GM21447 (cell line): ENCODE data around the gene AKAP8.
"Not testable (repeated sequence)": the region's sequence is repeated elsewhere in the genome, so short reads cannot be mapped to it uniquely, and the experiment has no call there.

ENCODE experiments used
- ATAC-seq: cut with Tn5 transposase; IDR thresholded peaks from one replicate; pipeline ENCODE4 v1.9.1; 2021; ENCODE audit not compliant: unreplicated experiment

Gene AKAP8

DNA sequence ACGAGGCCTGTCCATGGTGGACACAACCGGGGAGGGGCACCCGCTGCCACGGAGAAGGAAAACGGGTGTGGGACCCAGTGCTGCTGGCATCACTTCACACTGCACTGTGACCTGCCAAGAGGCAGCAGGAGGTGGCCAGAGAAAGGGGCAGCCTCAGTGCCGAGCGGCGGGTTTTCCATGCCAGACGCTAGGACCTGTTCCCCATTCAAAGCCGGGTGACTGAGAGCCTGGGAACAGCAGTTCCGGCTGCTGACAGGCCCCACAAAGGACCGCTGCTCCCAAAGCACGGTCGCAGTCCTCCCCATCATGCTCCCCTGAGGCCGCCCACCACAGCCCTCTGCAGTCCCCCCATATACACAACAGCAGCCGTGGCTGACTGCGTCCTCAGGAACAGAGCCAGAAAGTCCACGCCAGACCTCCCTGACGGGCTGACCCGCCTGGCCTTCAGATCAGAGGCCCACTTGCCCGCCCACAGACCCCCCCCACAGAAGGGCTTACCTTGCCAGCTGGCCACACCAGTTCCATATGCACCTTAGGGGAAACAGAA lies 5.4 kb downstream of the AKAP8 start:
- ATAC-seq: no peak

- no peak for ATAC-seq
These were observed 5.9 kb downstream of the AKAP8 start for GRCh38 chr19:15373644-15374043.

DNA sequence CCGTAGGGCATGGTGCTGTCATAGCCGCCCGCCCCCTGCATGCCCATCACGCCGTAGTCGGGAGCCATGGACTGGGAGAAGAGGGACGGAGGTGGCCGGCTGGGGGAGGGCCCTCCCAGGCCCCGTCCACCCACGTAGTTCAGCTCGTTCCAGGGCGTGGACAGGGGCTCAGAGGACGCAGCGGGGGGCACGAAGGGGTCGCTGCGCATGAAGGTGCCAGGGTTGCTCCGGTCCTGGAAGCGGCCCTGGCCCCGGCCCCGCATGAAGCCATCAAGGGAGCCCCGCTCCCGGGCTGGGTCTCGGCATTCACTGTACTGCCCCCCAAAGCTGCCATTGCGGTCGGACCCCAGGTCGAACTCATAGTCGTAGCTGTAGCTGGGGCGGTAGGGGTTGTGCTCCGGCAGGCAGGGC lies 6.7 kb downstream of the AKAP8 start:
- ATAC-seq: no peak

DNA sequence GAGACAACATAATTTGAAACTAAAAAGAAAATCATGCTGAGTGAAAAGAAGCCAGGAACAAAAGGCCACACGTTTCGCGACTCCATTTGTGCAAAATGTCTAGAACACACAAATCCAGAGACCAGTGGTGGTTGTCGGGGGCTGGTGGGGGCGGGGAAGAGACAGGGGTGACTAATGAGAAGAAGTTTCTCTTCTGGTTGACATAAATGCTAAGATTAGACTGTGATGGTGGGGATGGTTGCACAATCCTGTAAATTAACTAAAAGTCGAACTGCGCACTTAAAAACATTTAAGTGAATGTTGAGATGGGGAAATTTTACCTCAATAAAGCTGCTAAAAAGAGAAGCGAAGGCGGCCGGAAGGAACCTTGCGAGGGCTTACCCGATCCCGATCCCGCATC lies 7.1 kb downstream of the AKAP8 start:
- ATAC-seq: no peak

GRCh38 chr19:15371786-15372380 lies 7.7 kb downstream of the AKAP8 start:
- ATAC-seq: no peak

DNA sequence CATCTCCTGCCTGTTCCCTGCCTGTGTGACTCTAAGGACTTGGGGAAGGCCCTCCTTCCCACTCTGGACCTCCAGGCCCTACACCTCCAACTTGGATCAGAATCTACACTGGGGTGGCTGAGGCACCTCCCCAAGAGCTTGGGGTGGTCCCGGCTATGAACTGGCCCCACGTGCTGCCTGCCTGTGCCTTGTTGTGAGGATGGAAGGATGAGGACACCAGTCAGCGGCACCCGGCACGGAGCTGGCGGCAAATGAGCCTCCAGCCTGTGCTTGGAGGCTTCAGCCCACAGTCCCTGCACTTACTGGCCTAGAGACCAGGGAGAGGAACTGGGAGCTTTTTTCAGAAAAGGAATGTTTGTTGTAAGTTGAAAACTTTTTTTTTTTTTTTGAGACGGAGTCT lies 8.5 kb downstream of the AKAP8 start:
- no peak for ATAC-seq

DNA sequence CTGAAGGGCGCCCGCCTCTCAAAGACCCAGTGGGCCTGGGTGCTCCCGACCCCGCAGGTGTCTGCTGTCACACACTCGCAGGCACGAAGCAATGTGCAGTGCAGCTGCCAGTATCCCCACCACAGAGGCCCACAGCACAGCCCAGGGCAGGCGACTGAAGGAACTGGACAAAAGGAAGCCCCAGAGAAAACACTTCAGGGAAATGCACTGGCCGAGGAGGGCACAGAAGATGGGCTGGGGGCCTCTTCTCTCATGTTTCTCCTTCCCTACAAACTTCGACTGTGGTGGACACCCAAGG lies 10.0 kb downstream of the AKAP8 start:
- no peak for ATAC-seq

DNA sequence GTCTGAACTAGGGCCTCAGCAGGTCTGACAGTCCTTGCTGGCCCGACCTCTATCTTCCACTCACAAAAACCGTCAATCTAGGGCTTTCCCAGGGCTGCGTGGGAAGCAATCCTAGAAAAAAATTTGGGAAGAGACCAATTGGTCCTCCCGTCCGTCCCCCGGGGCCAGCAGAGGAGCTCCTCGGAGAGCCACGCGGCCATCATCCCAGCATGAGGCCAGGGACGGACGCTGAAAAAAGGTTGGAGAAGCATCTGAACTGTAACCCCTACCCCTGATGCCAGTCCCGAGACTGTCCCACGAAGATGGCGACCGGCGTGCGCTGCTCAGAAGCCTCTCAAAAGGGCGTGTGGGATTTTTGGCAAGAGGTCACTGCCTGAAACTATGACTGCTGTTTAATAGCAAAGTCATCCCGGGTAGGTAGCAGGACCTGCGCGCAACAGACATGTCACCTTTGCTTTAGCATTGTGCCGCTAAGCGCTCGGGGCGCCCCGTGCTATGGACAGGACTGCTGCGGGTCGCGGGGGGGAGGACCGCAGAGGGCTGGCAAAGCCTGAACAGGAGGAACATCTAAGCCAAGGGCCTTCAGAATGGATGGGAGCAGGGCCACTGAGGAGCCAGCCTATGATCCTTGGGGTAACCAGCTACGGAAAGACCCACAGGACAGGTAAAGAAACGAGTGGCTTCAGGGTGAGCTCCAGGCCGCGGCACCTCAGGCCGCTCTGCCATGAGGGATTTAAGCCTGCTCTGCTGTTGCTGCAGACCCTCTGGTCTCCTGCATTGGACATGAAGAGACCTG lies 10.6 kb downstream of the AKAP8 start:
- no peak for ATAC-seq

GRCh38 chr19:15368051-15368632 lies 11.4 kb downstream of the AKAP8 start:
- no peak for ATAC-seq

DNA sequence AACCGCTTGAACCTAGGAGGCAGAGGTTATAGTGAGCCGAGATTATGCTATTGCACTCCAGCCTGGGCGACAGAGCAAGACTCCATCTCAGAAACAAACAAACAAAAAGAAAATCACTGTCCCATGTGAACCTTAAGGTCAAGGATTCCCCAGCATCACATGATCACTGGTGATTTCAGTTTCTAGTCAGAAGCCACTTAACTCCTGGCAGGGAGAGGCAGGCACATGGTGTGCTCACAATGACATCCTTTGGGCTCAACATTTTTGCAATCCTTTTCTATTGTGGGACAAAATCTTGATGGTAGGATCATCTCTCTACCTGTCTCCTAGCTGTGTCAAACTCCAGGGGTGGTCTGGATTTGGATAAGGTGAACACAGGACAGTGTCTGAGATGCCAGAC lies 12.1 kb downstream of the AKAP8 start:
- no peak for ATAC-seq

DNA sequence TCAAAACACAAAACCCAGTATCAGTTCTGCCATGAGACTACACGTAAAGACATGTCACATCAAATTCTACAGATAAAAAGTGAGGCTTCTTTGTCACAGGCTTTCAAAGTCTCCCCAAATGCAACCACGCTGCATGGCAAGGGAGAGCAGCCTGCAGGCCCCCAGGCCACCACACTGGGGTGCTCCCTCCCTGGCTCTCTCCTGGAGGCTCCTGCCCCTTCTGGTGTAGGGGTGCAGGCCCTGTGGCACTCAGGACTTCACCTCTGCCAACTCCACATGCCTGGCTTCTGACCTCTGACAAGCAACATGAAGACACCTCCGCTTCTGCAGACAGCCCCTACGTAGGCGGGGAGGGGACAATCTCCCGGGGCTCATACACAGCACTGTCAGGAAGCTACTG lies 14.3 kb downstream of the AKAP8 start:
- no peak for ATAC-seq

DNA sequence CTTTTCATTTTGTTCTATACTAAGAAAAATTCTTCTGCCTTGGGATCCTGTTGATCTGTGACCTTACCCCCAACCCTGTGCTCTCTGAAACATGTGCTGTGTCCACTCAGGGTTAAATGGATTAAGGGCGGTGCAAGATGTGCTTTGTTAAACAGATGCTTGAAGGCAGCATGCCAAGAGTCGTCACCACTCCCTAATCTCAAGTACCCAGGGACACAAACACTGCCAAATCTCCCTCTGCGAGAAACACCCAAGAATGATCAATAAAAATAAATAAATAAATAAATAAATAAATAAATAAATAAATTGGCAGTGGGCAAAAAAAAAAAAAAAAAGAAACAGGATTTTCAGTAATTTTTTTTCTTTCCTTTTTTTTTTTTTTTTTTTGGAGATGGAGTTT lies 15.8 kb downstream of the AKAP8 start:
- ATAC-seq: not testable (repeated sequence)

- ATAC-seq: not testable (repeated sequence)
These were observed 16.5 kb downstream of the AKAP8 start for GRCh38 chr19:15363048-15363447.

DNA sequence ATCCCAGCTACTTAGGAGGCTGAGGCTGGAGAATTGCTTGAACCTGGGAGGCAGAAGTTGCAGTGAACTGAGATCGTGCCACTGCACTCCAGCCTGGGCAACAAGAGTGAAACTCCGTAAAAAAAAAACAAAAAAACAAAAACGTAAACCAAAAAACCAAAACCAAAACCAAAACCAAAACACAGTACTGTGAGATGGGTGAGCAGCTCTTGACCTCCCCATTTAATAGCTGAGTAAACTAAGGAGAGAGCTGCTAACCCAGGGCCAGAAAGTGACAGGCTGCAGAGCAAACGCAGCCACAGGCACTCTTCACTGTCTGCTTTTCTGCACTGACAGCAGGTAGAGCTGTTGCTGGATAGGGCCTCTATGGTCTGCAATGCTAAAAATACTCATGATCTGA lies 19.6 kb downstream of the AKAP8 start:
- ATAC-seq: not testable (repeated sequence)

GRCh38 chr19:15358918-15359317 lies 20.7 kb downstream of the AKAP8 start:
- ATAC-seq: no peak

- ATAC-seq: no peak
These were observed 21.7 kb downstream of the AKAP8 start for GRCh38 chr19:15357906-15358305.

- no peak for ATAC-seq
These were observed 24.9 kb downstream of the AKAP8 start for GRCh38 chr19:15354566-15355296.

GRCh38 chr19:15353908-15354307 lies 25.7 kb downstream of the AKAP8 start:
- no peak for ATAC-seq

DNA sequence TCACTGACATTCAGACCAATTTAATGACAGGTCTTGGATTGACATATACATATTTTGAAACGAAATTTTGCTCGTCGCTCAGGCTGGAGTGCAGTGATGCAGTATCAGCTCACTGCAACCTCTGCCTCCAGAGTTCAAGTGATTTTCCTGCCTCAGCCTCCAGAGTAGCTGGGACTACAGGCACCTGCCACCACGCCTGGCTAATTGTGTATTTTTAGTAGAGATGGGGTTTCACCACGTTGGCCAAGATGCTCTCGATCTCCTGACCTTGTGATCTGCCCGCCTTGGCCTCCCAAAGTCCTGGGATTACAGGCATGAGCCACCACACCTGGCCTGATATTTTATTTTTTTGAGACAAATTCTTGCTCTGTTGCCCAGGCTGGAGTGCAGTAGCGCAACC lies 27.1 kb downstream of the AKAP8 start:
- ATAC-seq: not testable (repeated sequence)

- ATAC-seq: not testable (repeated sequence)
These were observed 38.3 kb downstream of the AKAP8 start for GRCh38 chr19:15341328-15341727.

DNA sequence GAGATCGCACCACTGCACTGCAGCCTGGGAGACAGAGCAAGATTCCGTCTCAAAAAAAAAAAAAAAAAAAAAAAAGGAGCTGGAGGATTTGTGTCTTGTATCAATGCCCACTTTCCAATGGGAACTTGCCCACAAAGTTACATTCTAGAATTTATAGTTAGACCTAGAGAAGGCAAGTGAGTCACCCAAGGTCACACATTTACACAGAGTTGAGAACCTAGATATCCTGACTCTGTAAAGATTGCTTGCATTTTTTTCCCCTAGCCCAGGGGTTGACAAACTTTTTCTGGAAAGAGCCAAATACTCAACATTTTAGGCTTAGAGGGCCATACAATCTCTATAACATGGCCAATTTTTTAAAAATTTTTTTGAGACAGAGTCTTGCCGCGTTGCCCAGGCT lies 39.5 kb downstream of the AKAP8 start:
- ATAC-seq: no peak

GRCh38 chr19:15337202-15337601 lies 42.4 kb downstream of the AKAP8 start:
- no peak for ATAC-seq
